B cell (primary cell): ENCODE data around the gene EPG5. TPM values are rescaled to one million over a fixed set of nuclear protein-coding genes. Genes with fewer than 3 reads are reported as not detected.

ENCODE experiments used
- ATAC-seq: fragments of 200-7000 bp; cut with Tn5 transposase; one replicate; pipeline ENCODE4 v1.10.0; 2021; ENCODE audit warnings: low read depth, mild to moderate bottlenecking, moderate number of reproducible peaks, moderate library complexity
- CTCF ChIA-PET: fragments of 350-600 bp; sonication (Branson Sonifier 250); formaldehyde crosslinking; loops from one replicate; lab custom pipeline; 2021; ENCODE audit warnings: antibody characterized with exemption, inconsistent platforms; lab: Charles Lee
- POLR2A ChIA-PET: fragments of 350-600 bp; sonication (Branson Sonifier 250); formaldehyde crosslinking; loops from one replicate; lab custom pipeline; 2021; ENCODE audit warnings: antibody characterized with exemption; lab: Charles Lee
- DNase-seq: peaks from one replicate; pipeline ENCODE4 v3.0.0; 2013
- H2AFZ ChIP-seq: 2 replicates; pipeline ENCODE4 v1.6.1; 2012; ENCODE audit warnings: mild to moderate bottlenecking, low read depth, low read length; ENCODE audit not compliant: insufficient read depth, poor library complexity, severe bottlenecking
- H3K27ac ChIP-seq, 2 donors: 1 replicate in 1 of 2; 2 replicates in 1 of 2; pipeline ENCODE4 v1.5.1; 2012 to 2013; ENCODE audit warnings: low read length in 2 of 2, mild to moderate bottlenecking in 2 of 2, moderate library complexity in 1 of 2
- H3K27me3 ChIP-seq, 4 experiments: fragments of 200-600 bp in 1 of 4; sonication (generic) in 1 of 4; replicated peaks in 1 of 4; 1 replicate in 2 of 4; 2 replicates in 2 of 4; pipeline versions ENCODE4 v1.6.1 to v1.7.0; 2013 to 2016; ENCODE audit warnings: low read length in 3 of 4, mild to moderate bottlenecking in 2 of 4, mixed read lengths in 1 of 4, moderate library complexity in 1 of 4; ENCODE audit not compliant: insufficient read depth in 4 of 4, control insufficient read depth in 3 of 4; ENCODE audit errors: control extremely low read depth in 1 of 4
- H3K36me3 ChIP-seq, 2 experiments: replicated peaks in 1 of 2; 1 replicate in 1 of 2; 2 replicates in 1 of 2; pipeline versions ENCODE4 v1.6.1 to v1.7.1; 2013; ENCODE audit warnings: low read length in 1 of 2; ENCODE audit not compliant: insufficient read depth in 2 of 2, control insufficient read depth in 1 of 2; ENCODE audit errors: control extremely low read depth in 1 of 2, extremely low read depth in 1 of 2
- H3K4me1 ChIP-seq, 2 donors: fragments of 200-600 bp in 1 of 2; sonication (generic) in 1 of 2; 1 replicate in 1 of 2; 2 replicates in 1 of 2; pipeline versions ENCODE4 v1.5.1 to v1.6.1; 2013 to 2017; ENCODE audit warnings: low read length in 2 of 2; ENCODE audit not compliant: control insufficient read depth in 2 of 2, insufficient read depth in 2 of 2
- H3K4me2 ChIP-seq: replicated peaks from 2 replicates; pipeline ENCODE3; 2012; ENCODE audit warnings: mild to moderate bottlenecking, low read depth, low read length; ENCODE audit not compliant: poor library complexity, severe bottlenecking
- H3K4me3 ChIP-seq, 5 experiments: fragments of 200-600 bp in 1 of 5; sonication (generic) in 1 of 5; 1 replicate in 3 of 5; 2 replicates in 2 of 5; pipeline versions ENCODE4 v1.5.1 to v1.7.0; 2011 to 2016; ENCODE audit warnings: low read length in 4 of 5, mild to moderate bottlenecking in 4 of 5, low read depth in 2 of 5, control low read depth in 1 of 5, moderate library complexity in 1 of 5; ENCODE audit not compliant: insufficient read depth in 1 of 5; ENCODE audit errors: control extremely low read depth in 1 of 5, extremely low read depth in 1 of 5
- H3K79me2 ChIP-seq: fragments of 200-600 bp; sonication (generic); one replicate; pipeline ENCODE4 v1.6.0; 2016; ENCODE audit warnings: low read length; ENCODE audit not compliant: control insufficient read depth, insufficient read depth
- H3K9ac ChIP-seq: fragments of 200-600 bp; sonication (generic); 2 replicates; pipeline ENCODE4 v1.6.1; 2017; ENCODE audit warnings: mild to moderate bottlenecking, low read length, moderate library complexity
- H3K9me3 ChIP-seq, 3 donors: one replicate each; pipeline versions ENCODE4 v1.6.1 to v1.7.1; 2013; ENCODE audit warnings: low read length in 2 of 3; ENCODE audit not compliant: control insufficient read depth in 2 of 3, insufficient read depth in 1 of 3; ENCODE audit errors: control extremely low read depth in 1 of 3
- H4K20me1 ChIP-seq: 2 replicates; pipeline ENCODE4 v1.6.0; 2012; ENCODE audit warnings: mild to moderate bottlenecking, low read length; ENCODE audit not compliant: insufficient read depth, control insufficient read depth, poor library complexity, severe bottlenecking
- H3K27ac Mint-ChIP-seq: one replicate; pipeline ENCODE4 v1.8.0; 2021; ENCODE audit warnings: mixed read lengths
- H3K27me3 Mint-ChIP-seq: one replicate; pipeline ENCODE4 v1.8.0; 2021; ENCODE audit warnings: mixed read lengths
- H3K4me1 Mint-ChIP-seq: one replicate; pipeline ENCODE4 v1.8.0; 2021; ENCODE audit warnings: mixed read lengths
- H3K4me3 Mint-ChIP-seq: one replicate; pipeline ENCODE4 v1.8.0; 2021; ENCODE audit warnings: mixed read lengths
- H3K9me3 Mint-ChIP-seq: one replicate; pipeline ENCODE4 v1.8.0; 2022; ENCODE audit warnings: mixed read lengths; ENCODE audit not compliant: insufficient read depth
- EZH2 ChIP-seq: IDR thresholded peaks from 2 replicates; pipeline ENCODE4 v1.6.1; 2012; ENCODE audit warnings: borderline replicate concordance, low read depth, mild to moderate bottlenecking, moderate library complexity, low read length; ENCODE audit not compliant: insufficient read depth, poor library complexity, severe bottlenecking
- WGBS: methylation state at CpG from one replicate; pipeline ENCODE4 v1.1.5; 2013; ENCODE audit warnings: missing lambda C conversion rate; ENCODE audit not compliant: insufficient coverage; 5-methylcytosine and 5-hydroxymethylcytosine counted together
- intact Hi-C: fragments of 100-400 bp; cut with micrococcal nuclease; formaldehyde crosslinking; loops from one replicate; pipeline ENCODE4 v1.10.0; 2022
- polyA plus RNA-seq: library from polyadenylated mRNA; depleted of rRNA; stranded (reverse); fragments of >200 nt; gene quantifications from 2 replicates; pipeline ENCODE4 v1.2.3, GENCODE V29; 2012
- total RNA-seq, 2 donors: library from RNA; stranded (reverse); fragments of 120-200 nt in 1 of 2; gene quantifications; 1 replicate in 1 of 2; 2 replicates in 1 of 2; pipeline versions ENCODE4 v1.2.3 to v1.2.4, GENCODE V29; 2013 to 2022
- TF ChIP-seq, protein P1 (sequence below): fragments of 200-600 bp; IDR thresholded peaks from one replicate; pipeline ENCODE4 v1.8.0; 2022; ENCODE audit warnings: antibody characterized with exemption, mild to moderate bottlenecking

The EPG5 gene
- total and polyA plus RNA-seq, 2 donors (not counting 1 experiment from before 2014, with no cell fraction given): 10.3 to 50.4 TPM

DNA sequence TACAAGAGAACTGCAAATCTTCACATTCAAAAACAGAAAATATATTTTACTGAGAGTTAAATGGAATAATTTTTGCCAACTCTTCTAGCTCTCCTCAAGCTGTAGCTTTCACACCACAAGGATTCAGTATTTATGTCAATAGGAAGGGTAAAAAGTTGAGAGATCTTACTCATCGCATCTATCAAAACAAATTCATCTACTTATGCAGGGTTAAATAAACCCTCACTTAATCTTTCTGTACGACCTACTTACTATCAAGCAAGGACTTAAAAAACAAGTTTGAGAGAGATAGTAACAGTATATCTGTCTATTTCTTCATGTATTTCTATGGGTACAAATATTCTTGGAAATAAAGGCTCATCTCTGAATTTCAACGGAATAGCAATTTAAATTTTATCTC is 106.2 kb downstream of the EPG5 start:
- H3K4me3 Mint-ChIP-seq: no peak overlapping the region
- peaks cover 22 to 73% of the 10 kb centered on the region in 2 experiments for H3K36me3 ChIP-seq
- no peaks in the 10 kb centered on the region for H3K27me3 ChIP-seq
- no peaks in the 10 kb centered on the region for H3K9me3 ChIP-seq
- H3K27ac Mint-ChIP-seq: no peak overlapping the region
- H3K9ac ChIP-seq: no peak overlapping the region
- H3K9me3 Mint-ChIP-seq: no peaks in the 10 kb centered on the region
- POLR2A ChIA-PET: no interaction called here
- no peaks in the 10 kb centered on the region for H3K4me1 Mint-ChIP-seq
- H4K20me1 ChIP-seq: no peaks in the 10 kb centered on the region
- DNase-seq (no peak), ATAC-seq (no peak)
- H3K4me3 ChIP-seq: no peak overlapping the region
- no peak overlapping the region for H3K27ac ChIP-seq
- H3K4me2 ChIP-seq: no peak overlapping the region
- no peaks in the 10 kb centered on the region for H3K79me2 ChIP-seq
- no peak overlapping the region for H2AFZ ChIP-seq
- H3K4me1 ChIP-seq: no peaks in the 10 kb centered on the region
- CTCF ChIA-PET: interaction anchor here (0.7 to 1.5 kb wide), 2 partner anchors 19 to 195 kb away, joined by 3 to 9 read pairs; no protein-coding TSS in a partner anchor
- H3K27me3 Mint-ChIP-seq: no peaks in the 10 kb centered on the region
- TF ChIP-seq, protein P1, sequence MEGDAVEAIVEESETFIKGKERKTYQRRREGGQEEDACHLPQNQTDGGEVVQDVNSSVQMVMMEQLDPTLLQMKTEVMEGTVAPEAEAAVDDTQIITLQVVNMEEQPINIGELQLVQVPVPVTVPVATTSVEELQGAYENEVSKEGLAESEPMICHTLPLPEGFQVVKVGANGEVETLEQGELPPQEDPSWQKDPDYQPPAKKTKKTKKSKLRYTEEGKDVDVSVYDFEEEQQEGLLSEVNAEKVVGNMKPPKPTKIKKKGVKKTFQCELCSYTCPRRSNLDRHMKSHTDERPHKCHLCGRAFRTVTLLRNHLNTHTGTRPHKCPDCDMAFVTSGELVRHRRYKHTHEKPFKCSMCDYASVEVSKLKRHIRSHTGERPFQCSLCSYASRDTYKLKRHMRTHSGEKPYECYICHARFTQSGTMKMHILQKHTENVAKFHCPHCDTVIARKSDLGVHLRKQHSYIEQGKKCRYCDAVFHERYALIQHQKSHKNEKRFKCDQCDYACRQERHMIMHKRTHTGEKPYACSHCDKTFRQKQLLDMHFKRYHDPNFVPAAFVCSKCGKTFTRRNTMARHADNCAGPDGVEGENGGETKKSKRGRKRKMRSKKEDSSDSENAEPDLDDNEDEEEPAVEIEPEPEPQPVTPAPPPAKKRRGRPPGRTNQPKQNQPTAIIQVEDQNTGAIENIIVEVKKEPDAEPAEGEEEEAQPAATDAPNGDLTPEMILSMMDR: no peak
- no peak for TF ChIP-seq EZH2
- whole genome bisulfite sequencing: no CpG with 5 or more reads among the region's 3 CpGs
- intact Hi-C loops: no loop called here

DNA sequence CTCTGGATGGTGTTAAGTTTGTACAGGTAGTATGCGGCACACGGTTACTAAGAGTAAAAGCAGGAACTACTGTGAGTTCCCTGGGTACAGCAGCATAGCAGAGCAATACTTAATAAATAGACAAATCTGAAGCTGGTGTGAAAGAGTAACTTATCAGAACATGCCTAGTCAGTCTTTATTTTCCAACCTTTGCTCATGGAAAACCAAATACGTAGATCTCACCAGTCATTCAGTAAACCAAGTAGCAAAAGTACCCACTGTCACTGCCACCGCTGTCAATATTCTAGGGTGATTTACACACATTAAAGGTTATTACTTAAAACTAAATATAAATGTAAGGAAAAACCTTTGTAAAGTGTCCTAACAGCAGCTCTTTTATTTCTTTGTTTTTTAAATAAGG is 106.6 kb downstream of the EPG5 start:
- H3K9me3 ChIP-seq: no peaks in the 10 kb centered on the region
- no peaks in the 10 kb centered on the region for H3K27me3 Mint-ChIP-seq
- no peak overlapping the region for H3K9ac ChIP-seq
- H3K4me1 Mint-ChIP-seq: no peaks in the 10 kb centered on the region
- CTCF ChIA-PET: interaction anchor here (0.5 to 1.5 kb wide), 4 partner anchors 19 to 409 kb away, joined by 3 to 9 read pairs (median 5); no protein-coding TSS in a partner anchor
- H3K4me3 Mint-ChIP-seq: no peak overlapping the region
- no peaks in the 10 kb centered on the region for H4K20me1 ChIP-seq
- H3K4me1 ChIP-seq: no peaks in the 10 kb centered on the region
- no peaks in the 10 kb centered on the region for H3K27me3 ChIP-seq
- DNase-seq (no peak), ATAC-seq (no peak)
- no peak overlapping the region for H3K27ac ChIP-seq
- no peak overlapping the region for H3K27ac Mint-ChIP-seq
- TF ChIP-seq, protein P1: no peak
- no peak for TF ChIP-seq EZH2
- H3K9me3 Mint-ChIP-seq: no peaks in the 10 kb centered on the region
- intact Hi-C loops: no loop called here
- H3K4me2 ChIP-seq: no peak overlapping the region
- peaks cover 20 to 73% of the 10 kb centered on the region in 2 experiments for H3K36me3 ChIP-seq
- POLR2A ChIA-PET: no interaction called here
- 92% methylated on average over 2 of the region's 4 CpGs for WGBS
- no peak overlapping the region for H2AFZ ChIP-seq
- no peak overlapping the region for H3K4me3 ChIP-seq
- no peaks in the 10 kb centered on the region for H3K79me2 ChIP-seq
